ENCODE data around the gene CORO7. TPM values are rescaled to one million over a fixed set of nuclear protein-coding genes. Genes with fewer than 3 reads are reported as not detected.
A peak's percentile ranks its signal among the peaks of the same experiment; 100 is the strongest.

CORO7 gene
- total and polyA plus RNA-seq, 9 of the 15 experiments (the other 6 are each of a cell fraction or from before 2014, with no cell fraction given), result 0.45 to 77.2 (median 18.7) TPM

GRCh38 chr16:4350787-4351659 is 65.4 kb downstream of the CORO7 start, which contains the start of gene PAM16 (continued):
- TF ChIP-seq ATF2 (CRISPR knock-in tag; IDR thresholded peaks at IDR 0.05) (no peak), MITF (IDR thresholded peaks at IDR 0.05) (no peak), RBM25 (IDR thresholded peaks at IDR 0.05; ENCODE audit: low read depth, low read length, severe bottlenecking) (no peak), LEF1 (IDR thresholded peaks at IDR 0.05) (no peak), PHF8 (IDR thresholded peaks at IDR 0.05; ENCODE audit: borderline replicate concordance, low read length) (peak; percentile 68; the same call in 1 of the 2 replicates), PCBP2 (IDR thresholded peaks at IDR 0.05; ENCODE audit: low read depth, low read length, poor library complexity, severe bottlenecking) (no peak), CBFA2T3 (IDR thresholded peaks at IDR 0.05) (no peak), SMARCA5 (IDR thresholded peaks at IDR 0.05) (no peak), CHD7 (IDR thresholded peaks at IDR 0.05; ENCODE audit: low read depth, low read length) (no peak), JUN (IDR thresholded peaks at IDR 0.05; ENCODE audit: borderline replicate concordance, low read depth, low read length) (no peak), JUN (CRISPR knock-in tag; IDR thresholded peaks at IDR 0.05; ENCODE audit: borderline replicate concordance) (no peak), NFYB (IDR thresholded peaks at IDR 0.05; ENCODE audit: extremely low read depth, insufficient read length) (no peak), ZNF778 (CRISPR knock-in tag; IDR thresholded peaks at IDR 0.05) (no peak)

Data from K562 (cell line).